WTC11 (cell line): ENCODE results near the gene ROBO1. TPM values are rescaled to one million over a fixed set of nuclear protein-coding genes. Genes with fewer than 3 reads are reported as not detected.

Experiments used
- ATAC-seq: fragments of 200-7000 bp; cut with Tn5 transposase; 2 replicates; pipeline ENCODE4 v1.10.0; 2021; ENCODE audit warnings: mild to moderate bottlenecking, moderate library complexity
- CTCF ChIA-PET: fragments of 300-600 bp; sonication (Branson Sonifier 250); formaldehyde crosslinking; loops from one replicate; lab custom pipeline; 2021; ENCODE audit warnings: antibody characterized with exemption; lab: Charles Lee
- POLR2A ChIA-PET: fragments of 350-600 bp; sonication (Branson Sonifier 250); formaldehyde crosslinking; loops from one replicate; lab custom pipeline; 2021; ENCODE audit warnings: antibody characterized with exemption; lab: Charles Lee
- DNase-seq: peaks from one replicate; pipeline ENCODE4 v3.0.0; 2021; ENCODE audit warnings: low spot score
- H3K27ac Mint-ChIP-seq: 2 replicates; pipeline ENCODE4 v1.8.0; 2021; ENCODE audit warnings: mixed read lengths
- H3K27me3 Mint-ChIP-seq: 2 replicates; pipeline ENCODE4 v1.8.0; 2021; ENCODE audit warnings: low read depth, mild to moderate bottlenecking, moderate library complexity, mixed read lengths
- H3K36me3 Mint-ChIP-seq: 2 replicates; pipeline ENCODE4 v1.8.0; 2021; ENCODE audit warnings: mixed read lengths
- H3K4me1 Mint-ChIP-seq: 2 replicates; pipeline ENCODE4 v1.8.0; 2022; ENCODE audit warnings: mixed read lengths
- H3K4me3 Mint-ChIP-seq: 2 replicates; pipeline ENCODE4 v1.8.0; 2021; ENCODE audit warnings: mild to moderate bottlenecking, moderate library complexity, mixed read lengths
- H3K9me3 Mint-ChIP-seq: 2 replicates; pipeline ENCODE4 v1.8.0; 2021; ENCODE audit warnings: mixed read lengths
- ATF1 ChIP-seq: sonication (generic); formaldehyde crosslinking; IDR thresholded peaks from 2 replicates; pipeline ENCODE4 v1.8.1; 2023; ENCODE audit warnings: mild to moderate bottlenecking, moderate library complexity, missing genetic modification reagents
- EMX1 ChIP-seq: fragments of 250-450 bp; sonication (Bioruptor Pico); IDR thresholded peaks from 2 replicates; pipeline ENCODE4 v1.8.0; 2021; ENCODE audit warnings: mild to moderate bottlenecking
- GTF2I ChIP-seq: fragments of 250-450 bp; sonication (Bioruptor Pico); conservative IDR thresholded peaks from 2 replicates; pipeline ENCODE4 v1.4.0; 2021; ENCODE audit warnings: mild to moderate bottlenecking
- JAZF1 ChIP-seq: fragments of 250-450 bp; sonication (Bioruptor Pico); IDR thresholded peaks from 2 replicates; pipeline ENCODE4 v1.9.0; 2021; ENCODE audit warnings: moderate library complexity, mild to moderate bottlenecking, inconsistent platforms
- MXD4 ChIP-seq: fragments of 250-450 bp; sonication (Bioruptor Pico); IDR thresholded peaks from 2 replicates; pipeline ENCODE4 v1.8.0; 2021; ENCODE audit warnings: mild to moderate bottlenecking, moderate library complexity, borderline replicate concordance
- NR2C2 ChIP-seq: sonication (generic); formaldehyde crosslinking; IDR thresholded peaks from 2 replicates; pipeline ENCODE4 v1.8.0; 2022; ENCODE audit warnings: mild to moderate bottlenecking, missing genetic modification reagents
- OVOL2 ChIP-seq: fragments of 250-450 bp; sonication (Bioruptor Pico); IDR thresholded peaks from 2 replicates; pipeline ENCODE4 v1.9.0; 2021; ENCODE audit warnings: mild to moderate bottlenecking, borderline replicate concordance
- total RNA-seq: library from RNA; stranded (reverse); gene quantifications from 3 replicates; pipeline ENCODE4 v1.2.3, GENCODE V29; 2021
- TF ChIP-seq, protein P1 (sequence below): sonication (generic); formaldehyde crosslinking; IDR thresholded peaks from 2 replicates; pipeline ENCODE4 v1.8.1; 2022; ENCODE audit warnings: mild to moderate bottlenecking, missing genetic modification reagents, moderate library complexity, borderline replicate concordance
- TF ChIP-seq, protein P2 (sequence below): fragments of 200-600 bp; IDR thresholded peaks from 2 replicates; pipeline ENCODE4 v1.8.0; 2022; ENCODE audit warnings: antibody characterized with exemption
- TF ChIP-seq, protein P3 (sequence below): sonication (generic); formaldehyde crosslinking; IDR thresholded peaks from 2 replicates; pipeline ENCODE4 v1.8.0; 2022; ENCODE audit warnings: mild to moderate bottlenecking, missing genetic modification reagents
- TF ChIP-seq, protein P4 (sequence below): fragments of 250-450 bp; sonication (Bioruptor Pico); IDR thresholded peaks from 2 replicates; pipeline ENCODE4 v1.9.0; 2021; ENCODE audit warnings: mild to moderate bottlenecking, borderline replicate concordance
- TF ChIP-seq, protein P5 (sequence below): sonication (generic); formaldehyde crosslinking; conservative IDR thresholded peaks from 2 replicates; pipeline ENCODE4 v1.8.1; 2022; ENCODE audit warnings: mild to moderate bottlenecking, missing genetic modification reagents

Gene ROBO1
- total RNA-seq, 1 experiment from 2014 or later, result 90.9 TPM

DNA sequence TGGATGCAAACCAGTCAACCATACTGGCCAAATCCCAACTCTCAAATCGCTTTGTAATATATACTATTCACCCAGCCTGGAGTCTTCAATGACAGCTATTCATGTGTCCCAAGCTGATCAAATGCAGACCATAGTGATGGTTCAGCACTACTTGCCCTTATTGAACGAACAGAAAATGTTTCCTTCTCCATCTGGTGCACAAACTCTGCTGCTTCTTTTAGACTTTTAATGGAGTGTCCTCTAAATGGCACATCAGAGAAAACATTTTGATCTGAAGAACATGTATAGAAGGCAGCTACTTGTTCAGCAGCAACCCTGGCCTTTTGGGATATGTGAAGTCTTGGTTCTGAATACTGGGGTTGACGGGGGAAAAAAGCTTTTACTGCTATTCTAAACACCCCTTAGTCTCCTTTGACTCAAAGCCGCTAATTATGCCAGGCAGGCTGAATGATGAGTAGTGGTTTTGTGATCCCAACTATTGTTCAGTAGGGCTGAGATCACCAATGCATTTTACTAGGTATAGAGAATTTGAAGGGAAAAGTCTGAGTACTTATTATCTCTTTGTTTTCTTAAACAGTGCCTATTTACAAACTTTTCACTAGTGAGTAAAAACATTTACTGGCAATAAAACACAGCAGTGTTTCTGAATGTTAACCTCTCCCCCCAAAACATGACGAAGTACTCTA is 781.2 kb downstream of the ROBO1 start:
- DNase-seq (no peak), ATAC-seq (no peak; the same call in 1 of the 2 replicates)
- CTCF ChIA-PET, result interaction anchor here (0.7 to 0.9 kb wide), 2 partner anchors 9 to 29 kb away, joined by 3 read pairs; no protein-coding TSS in a partner anchor
- H3K27me3 Mint-ChIP-seq, result no peaks in the 10 kb centered on the region
- H3K9me3 Mint-ChIP-seq, result peaks cover 8% of the 10 kb centered on the region
- H3K27ac Mint-ChIP-seq, result no peak overlapping the region
- POLR2A ChIA-PET, result interaction anchor here (0.7 kb wide), 1 partner anchor 82 kb away, joined by 4 read pairs; no protein-coding TSS in a partner anchor
- peaks cover 42% of the 10 kb centered on the region for H3K4me1 Mint-ChIP-seq
- no peak overlapping the region for H3K4me3 Mint-ChIP-seq
- TF ChIP-seq, protein P1, sequence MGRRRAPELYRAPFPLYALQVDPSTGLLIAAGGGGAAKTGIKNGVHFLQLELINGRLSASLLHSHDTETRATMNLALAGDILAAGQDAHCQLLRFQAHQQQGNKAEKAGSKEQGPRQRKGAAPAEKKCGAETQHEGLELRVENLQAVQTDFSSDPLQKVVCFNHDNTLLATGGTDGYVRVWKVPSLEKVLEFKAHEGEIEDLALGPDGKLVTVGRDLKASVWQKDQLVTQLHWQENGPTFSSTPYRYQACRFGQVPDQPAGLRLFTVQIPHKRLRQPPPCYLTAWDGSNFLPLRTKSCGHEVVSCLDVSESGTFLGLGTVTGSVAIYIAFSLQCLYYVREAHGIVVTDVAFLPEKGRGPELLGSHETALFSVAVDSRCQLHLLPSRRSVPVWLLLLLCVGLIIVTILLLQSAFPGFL (CRISPR knock-in tag), result no peak
- TF ChIP-seq, protein P2, sequence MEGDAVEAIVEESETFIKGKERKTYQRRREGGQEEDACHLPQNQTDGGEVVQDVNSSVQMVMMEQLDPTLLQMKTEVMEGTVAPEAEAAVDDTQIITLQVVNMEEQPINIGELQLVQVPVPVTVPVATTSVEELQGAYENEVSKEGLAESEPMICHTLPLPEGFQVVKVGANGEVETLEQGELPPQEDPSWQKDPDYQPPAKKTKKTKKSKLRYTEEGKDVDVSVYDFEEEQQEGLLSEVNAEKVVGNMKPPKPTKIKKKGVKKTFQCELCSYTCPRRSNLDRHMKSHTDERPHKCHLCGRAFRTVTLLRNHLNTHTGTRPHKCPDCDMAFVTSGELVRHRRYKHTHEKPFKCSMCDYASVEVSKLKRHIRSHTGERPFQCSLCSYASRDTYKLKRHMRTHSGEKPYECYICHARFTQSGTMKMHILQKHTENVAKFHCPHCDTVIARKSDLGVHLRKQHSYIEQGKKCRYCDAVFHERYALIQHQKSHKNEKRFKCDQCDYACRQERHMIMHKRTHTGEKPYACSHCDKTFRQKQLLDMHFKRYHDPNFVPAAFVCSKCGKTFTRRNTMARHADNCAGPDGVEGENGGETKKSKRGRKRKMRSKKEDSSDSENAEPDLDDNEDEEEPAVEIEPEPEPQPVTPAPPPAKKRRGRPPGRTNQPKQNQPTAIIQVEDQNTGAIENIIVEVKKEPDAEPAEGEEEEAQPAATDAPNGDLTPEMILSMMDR, result no peak
- TF ChIP-seq, protein P3, sequence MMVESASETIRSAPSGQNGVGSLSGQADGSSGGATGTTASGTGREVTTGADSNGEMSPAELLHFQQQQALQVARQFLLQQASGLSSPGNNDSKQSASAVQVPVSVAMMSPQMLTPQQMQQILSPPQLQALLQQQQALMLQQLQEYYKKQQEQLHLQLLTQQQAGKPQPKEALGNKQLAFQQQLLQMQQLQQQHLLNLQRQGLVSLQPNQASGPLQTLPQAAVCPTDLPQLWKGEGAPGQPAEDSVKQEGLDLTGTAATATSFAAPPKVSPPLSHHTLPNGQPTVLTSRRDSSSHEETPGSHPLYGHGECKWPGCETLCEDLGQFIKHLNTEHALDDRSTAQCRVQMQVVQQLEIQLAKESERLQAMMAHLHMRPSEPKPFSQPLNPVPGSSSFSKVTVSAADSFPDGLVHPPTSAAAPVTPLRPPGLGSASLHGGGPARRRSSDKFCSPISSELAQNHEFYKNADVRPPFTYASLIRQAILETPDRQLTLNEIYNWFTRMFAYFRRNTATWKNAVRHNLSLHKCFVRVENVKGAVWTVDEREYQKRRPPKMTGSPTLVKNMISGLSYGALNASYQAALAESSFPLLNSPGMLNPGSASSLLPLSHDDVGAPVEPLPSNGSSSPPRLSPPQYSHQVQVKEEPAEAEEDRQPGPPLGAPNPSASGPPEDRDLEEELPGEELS (CRISPR knock-in tag), result no peak
- TF ChIP-seq OVOL2 (CRISPR knock-in tag) (no peak), GTF2I (no peak), NR2C2 (CRISPR knock-in tag) (no peak)
- peaks cover 9% of the 10 kb centered on the region for H3K36me3 Mint-ChIP-seq

DNA sequence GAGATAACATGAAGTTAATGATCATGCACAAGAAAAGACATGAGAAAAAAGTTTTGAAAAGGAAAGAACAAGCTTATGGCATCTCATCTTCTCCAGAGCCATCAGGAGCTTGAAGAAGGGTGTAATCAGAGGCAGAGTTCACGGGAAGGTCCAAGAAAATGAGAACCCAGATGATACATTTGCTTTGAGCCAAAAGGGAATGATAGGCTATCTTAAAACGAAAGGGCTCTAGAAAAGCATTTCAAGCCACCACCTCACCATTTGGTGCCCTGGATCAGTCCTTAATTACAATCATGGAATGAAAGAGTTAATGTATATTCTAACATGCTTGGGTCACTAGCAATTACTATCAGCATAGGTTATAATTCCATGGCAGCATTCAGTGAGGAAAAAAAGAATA is 781.8 kb downstream of the ROBO1 start:
- TF ChIP-seq EMX1 (CRISPR knock-in tag) (no peak), ATF1 (no peak), MXD4 (CRISPR knock-in tag) (no peak), JAZF1 (CRISPR knock-in tag) (no peak)
- TF ChIP-seq, protein P4, sequence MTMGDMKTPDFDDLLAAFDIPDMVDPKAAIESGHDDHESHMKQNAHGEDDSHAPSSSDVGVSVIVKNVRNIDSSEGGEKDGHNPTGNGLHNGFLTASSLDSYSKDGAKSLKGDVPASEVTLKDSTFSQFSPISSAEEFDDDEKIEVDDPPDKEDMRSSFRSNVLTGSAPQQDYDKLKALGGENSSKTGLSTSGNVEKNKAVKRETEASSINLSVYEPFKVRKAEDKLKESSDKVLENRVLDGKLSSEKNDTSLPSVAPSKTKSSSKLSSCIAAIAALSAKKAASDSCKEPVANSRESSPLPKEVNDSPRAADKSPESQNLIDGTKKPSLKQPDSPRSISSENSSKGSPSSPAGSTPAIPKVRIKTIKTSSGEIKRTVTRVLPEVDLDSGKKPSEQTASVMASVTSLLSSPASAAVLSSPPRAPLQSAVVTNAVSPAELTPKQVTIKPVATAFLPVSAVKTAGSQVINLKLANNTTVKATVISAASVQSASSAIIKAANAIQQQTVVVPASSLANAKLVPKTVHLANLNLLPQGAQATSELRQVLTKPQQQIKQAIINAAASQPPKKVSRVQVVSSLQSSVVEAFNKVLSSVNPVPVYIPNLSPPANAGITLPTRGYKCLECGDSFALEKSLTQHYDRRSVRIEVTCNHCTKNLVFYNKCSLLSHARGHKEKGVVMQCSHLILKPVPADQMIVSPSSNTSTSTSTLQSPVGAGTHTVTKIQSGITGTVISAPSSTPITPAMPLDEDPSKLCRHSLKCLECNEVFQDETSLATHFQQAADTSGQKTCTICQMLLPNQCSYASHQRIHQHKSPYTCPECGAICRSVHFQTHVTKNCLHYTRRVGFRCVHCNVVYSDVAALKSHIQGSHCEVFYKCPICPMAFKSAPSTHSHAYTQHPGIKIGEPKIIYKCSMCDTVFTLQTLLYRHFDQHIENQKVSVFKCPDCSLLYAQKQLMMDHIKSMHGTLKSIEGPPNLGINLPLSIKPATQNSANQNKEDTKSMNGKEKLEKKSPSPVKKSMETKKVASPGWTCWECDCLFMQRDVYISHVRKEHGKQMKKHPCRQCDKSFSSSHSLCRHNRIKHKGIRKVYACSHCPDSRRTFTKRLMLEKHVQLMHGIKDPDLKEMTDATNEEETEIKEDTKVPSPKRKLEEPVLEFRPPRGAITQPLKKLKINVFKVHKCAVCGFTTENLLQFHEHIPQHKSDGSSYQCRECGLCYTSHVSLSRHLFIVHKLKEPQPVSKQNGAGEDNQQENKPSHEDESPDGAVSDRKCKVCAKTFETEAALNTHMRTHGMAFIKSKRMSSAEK (CRISPR knock-in tag), result no peak
- TF ChIP-seq, protein P5, sequence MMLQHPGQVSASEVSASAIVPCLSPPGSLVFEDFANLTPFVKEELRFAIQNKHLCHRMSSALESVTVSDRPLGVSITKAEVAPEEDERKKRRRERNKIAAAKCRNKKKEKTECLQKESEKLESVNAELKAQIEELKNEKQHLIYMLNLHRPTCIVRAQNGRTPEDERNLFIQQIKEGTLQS (CRISPR knock-in tag), result no peak
- Mint-ChIP-seq H3K36me3 (peaks cover 7% of the 10 kb centered on the region; the same call in 1 of the 2 replicates), H3K27me3 (no peaks in the 10 kb centered on the region), H3K9me3 (peaks cover 6% of the 10 kb centered on the region; the same call in 1 of the 2 replicates), H3K27ac (no peak overlapping the region; the same call in 1 of the 2 replicates), H3K4me1 (peaks cover 46% of the 10 kb centered on the region), H3K4me3 (no peak overlapping the region)
- no peak for ATAC-seq
- CTCF ChIA-PET, result no interaction called here
- no peak for DNase-seq
- POLR2A ChIA-PET, result no interaction called here
